NK-92 treated with Interleukin-12 subunit alpha and Interleukin-12 subunit beta, amount 100 ng/mL, for 24 hours (cell line): ENCODE results near the gene UBASH3A.
A peak's percentile ranks its signal among the peaks of the same experiment; 100 is the strongest.

ENCODE experiments used
- DNase-seq: peaks from one replicate; lab custom pipeline; 2025; lab: John Stamatoyannopoulos, UW

UBASH3A gene

GRCh38 chr21:42374864-42375499 is 28.7 kb upstream of the UBASH3A start:
- DNase-seq, result no peak

DNA sequence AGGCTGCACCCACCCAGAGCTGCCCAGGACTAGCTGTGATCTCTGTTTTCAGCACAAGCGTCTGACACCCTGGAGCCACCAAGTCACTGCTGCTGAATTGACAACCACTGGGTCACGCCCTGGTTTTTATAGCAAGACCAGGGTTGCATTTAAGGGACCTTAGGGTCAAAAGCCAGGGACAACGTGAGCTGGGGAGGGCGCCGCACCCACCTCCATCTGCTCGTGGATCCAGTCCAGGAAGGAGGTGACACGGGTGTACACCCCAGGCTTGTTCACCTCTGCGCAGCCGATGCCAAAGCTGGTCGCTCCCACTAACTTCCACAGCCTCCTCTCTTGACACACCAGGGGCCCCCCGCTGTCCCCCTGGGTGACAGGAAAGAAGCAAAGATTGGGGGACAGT is 28.2 kb upstream of the UBASH3A start:
- DNase-seq, result no peak

DNA sequence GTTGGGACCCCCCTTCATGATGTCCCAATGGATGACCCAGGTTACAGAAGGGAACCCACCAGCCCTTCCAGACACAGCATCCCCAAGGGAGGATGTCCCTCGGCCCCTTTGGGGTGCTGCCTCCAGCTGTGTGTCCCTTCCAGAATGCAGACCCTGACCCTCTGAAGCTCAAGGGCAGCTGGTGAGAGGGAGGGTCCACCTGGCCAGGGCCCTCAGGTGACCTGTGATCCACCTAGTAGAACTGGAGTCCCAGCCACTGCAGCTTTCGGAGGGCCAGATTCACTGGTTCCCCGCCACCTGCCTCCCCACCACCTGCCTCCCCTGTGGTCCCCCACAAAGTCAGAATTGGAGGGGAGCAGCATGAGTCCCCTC is 27.8 kb upstream of the UBASH3A start:
- DNase-seq, result no peak

DNA sequence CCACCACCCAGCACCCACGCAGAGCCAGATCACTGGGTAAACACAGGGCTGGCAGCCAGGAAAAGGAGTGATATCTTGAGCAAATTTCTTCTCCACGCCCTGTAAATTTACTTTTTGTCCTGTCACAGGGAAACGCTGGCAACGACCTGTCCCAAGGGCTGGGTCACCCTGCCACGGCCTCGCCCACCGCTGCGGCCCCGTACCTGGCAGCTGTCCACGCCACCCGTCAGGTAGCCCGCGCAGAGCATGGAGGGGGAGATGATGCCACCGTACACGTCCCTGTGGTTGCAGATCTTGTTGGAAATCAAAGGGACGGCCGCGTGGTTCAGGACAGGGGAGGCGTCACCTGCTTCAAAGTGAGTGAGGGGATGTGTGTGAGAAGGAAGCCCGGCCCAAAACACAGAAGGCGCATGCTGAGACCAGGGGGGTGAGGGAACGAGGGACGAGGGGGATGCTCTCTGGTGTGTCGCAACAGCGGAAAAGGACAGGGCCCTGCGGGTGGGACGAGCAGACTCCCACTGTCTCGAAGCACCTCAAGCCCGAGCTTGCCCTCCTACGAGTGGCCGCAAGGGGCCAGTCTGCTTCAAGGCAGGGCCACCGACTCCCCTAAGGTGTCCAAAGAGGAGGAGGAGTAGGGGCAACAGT is 27.2 kb upstream of the UBASH3A start:
- no peak for DNase-seq

- no peak for DNase-seq
Measured at GRCh38 chr21:42377211-42377950, 26.3 kb upstream of the UBASH3A start.

- DNase-seq, result no peak
Measured at GRCh38 chr21:42377951-42378340, 25.8 kb upstream of the UBASH3A start.

- DNase-seq, result no peak
Measured at GRCh38 chr21:42378418-42378817, 25.3 kb upstream of the UBASH3A start.

GRCh38 chr21:42379426-42380215 is 24.1 kb upstream of the UBASH3A start:
- no peak for DNase-seq

GRCh38 chr21:42381347-42381984 is 22.2 kb upstream of the UBASH3A start:
- peak; percentile 28 for DNase-seq

DNA sequence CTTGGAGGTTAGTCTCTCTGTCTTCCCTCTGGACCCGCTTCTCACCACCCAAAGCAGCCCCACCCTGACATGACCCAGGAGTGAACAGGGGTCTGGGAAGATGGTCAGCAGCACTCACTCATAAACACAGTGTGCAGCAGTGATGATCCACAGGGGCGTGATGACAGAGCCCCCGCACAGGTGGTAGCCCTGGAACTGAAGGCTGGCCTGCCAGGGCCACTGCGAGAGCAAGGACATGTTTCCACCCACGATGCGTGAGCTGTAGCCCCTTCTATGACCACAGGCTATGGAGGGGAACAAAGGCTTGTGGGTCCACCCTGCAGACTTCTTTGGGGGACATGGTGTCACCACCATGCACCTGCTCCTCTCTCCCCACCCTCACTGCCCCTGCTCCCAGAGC is 20.8 kb upstream of the UBASH3A start:
- no peak for DNase-seq

DNA sequence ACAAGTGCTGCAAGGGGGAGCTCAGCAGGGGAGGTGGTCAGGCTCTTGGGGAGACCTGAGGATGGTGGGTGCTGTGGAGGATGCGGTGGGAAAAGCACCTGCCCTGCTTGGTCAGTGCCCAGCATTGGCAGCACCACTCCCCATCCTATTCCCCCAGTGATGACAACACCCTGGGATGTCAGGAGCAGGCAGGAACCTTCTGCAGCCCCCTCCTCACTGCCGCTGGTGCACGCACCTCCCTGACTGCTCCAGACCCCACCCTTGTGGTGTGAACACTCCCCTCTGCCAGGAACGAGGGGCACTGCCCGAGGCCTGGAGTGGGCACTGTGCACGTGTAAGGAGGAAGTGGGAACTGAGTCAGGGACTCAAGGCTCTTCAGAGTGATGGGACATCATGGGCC is 20.4 kb upstream of the UBASH3A start:
- DNase-seq, result no peak

GRCh38 chr21:42384156-42384945 is 19.4 kb upstream of the UBASH3A start:
- no peak for DNase-seq

GRCh38 chr21:42384989-42385388 is 18.7 kb upstream of the UBASH3A start:
- no peak for DNase-seq

DNA sequence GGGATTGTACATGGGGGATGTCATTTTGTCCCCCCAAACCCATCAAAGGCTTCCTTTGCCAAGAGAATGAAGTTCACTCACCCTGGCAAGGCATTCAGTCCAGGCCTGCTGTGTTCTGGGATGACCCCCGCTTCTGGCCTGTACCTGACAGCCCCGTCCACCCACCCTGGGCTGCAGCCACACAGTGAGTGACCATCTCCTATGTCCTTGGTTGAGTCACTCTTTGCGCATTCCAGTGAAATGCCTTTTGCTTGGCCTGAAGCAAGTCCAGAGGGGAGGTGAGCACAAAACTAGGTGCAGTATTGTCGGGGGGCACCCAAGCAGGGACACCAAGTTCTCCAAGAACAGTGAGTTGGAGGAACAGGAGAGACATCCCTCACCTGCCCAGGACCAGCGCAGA is 18.1 kb upstream of the UBASH3A start:
- DNase-seq, result no peak

- DNase-seq, result no peak
Measured at GRCh38 chr21:42386034-42386591, 17.6 kb upstream of the UBASH3A start.

- DNase-seq, result no peak
Measured at GRCh38 chr21:42387164-42387563, 16.5 kb upstream of the UBASH3A start.

DNA sequence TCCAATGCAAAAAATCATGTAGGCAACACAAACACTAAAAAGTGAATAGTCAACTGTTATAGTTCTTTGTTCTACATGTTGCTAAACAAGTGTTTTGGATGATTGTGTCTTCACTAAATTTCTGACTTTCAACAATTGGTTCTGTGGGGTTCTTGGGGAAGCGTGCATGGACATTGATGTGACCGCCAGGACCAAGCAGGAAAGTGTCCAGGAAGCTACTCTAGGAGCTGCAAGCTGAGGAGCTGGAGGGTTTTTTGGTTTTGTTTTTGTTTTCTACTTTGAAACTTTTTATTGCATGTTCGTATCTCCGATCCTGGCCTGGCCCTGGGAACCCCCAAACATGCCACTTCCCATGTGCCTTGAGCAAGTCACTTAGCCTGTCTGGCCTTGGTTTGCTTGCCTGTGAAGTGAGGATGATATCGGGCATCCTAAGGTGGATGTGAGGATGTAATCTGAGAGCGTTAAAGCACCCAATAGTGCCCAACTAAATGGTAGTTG is 15.8 kb upstream of the UBASH3A start:
- no peak for DNase-seq

GRCh38 chr21:42388740-42389448 is 14.8 kb upstream of the UBASH3A start:
- DNase-seq, result no peak

GRCh38 chr21:42389449-42389835 is 14.3 kb upstream of the UBASH3A start:
- no peak for DNase-seq

DNA sequence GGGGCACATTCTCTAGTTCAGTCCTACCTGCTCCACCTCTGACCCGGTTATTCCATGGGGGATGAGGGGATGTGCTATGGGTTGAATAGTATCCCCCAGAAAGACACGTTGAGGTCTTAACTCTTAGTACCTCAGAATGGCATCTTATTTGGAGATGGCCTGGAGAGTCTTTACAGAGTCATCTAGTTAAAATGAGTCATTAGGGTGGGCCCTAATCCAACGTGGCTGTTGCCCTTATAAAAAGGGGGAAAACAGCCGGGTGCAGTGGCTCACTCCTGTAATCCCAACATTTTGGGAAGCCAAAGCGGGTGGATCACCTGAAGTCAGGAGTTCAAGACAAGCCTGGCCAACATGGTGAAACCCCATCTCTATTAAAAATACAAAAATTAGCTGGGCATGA is 13.5 kb upstream of the UBASH3A start:
- no peak for DNase-seq
